ENCODE results near the gene C3orf70. TPM values are rescaled to one million over a fixed set of nuclear protein-coding genes. Genes with fewer than 3 reads are reported as not detected.
"Not testable (repeated sequence)": the region's sequence is repeated elsewhere in the genome, so short reads cannot be mapped to it uniquely, and the experiment has no call there.

The C3orf70 gene
- total RNA-seq, 5 donors from 2014 or later (not counting 1 experiment from before 2014, with no cell fraction given) = not detected

DNA sequence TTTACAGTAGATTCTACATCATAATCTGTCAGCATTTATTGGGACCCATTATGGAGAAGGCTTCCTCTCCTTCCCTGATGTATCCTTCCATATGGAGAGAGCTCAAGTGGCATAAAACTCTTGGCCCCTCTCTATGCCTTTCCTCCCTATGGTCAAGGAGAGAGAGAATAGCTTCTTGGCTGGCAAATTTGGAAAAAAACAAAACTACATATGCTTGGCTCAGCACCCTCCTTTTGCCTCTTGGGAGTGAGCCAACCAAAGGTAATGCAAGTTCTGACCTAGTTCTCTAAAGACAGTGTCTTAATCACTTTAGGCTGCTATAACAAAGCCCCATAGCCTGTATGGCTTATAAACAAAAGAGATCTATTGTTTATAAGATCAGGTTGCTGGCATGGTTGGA is 37.5 kb downstream of the C3orf70 start:
- Mint-ChIP-seq H3K9me3 (peaks cover 0 to 3% (median 0%) of the 10 kb centered on the region in 3 donors), H3K4me1 (no peaks in the 10 kb centered on the region), H3K27ac (no peak overlapping the region), H3K4me3 (no peak overlapping the region), H3K36me3 (no peaks in the 10 kb centered on the region), H3K27me3 (peaks cover 26 to 30% of the 10 kb centered on the region in 2 donors)
- ATAC-seq (replicated peaks in 1 of 4) (no peak), DNase-seq (no peak)
- Histone ChIP-seq H3K27me3 (replicated peaks in 1 of 2; ENCODE audit: control insufficient read depth in 2 of 2, extremely low read depth in 1 of 2, insufficient read depth in 2 of 2, low read length in 1 of 2) (peaks cover 0 to 12% of the 10 kb centered on the region in 2 experiments), H3K4me1 (ENCODE audit: control insufficient read depth in 1 of 2, extremely low read depth in 1 of 2, insufficient read depth in 2 of 2, low read length in 2 of 2) (no peaks in the 10 kb centered on the region), H3K27ac (ENCODE audit: low read length) (no peak overlapping the region), H3K9me3 (no peaks in the 10 kb centered on the region), H3K4me3 (ENCODE audit: control insufficient read depth in 1 of 2, extremely low read depth in 1 of 2, low read length in 1 of 2) (no peak overlapping the region), H3K36me3 (ENCODE audit: control insufficient read depth in 2 of 2, extremely low read depth in 1 of 2, insufficient read depth in 1 of 2, low read length in 1 of 2) (no peaks in the 10 kb centered on the region)
- CTCF ChIA-PET = no interaction called here
- POLR2A ChIA-PET = no interaction called here

- Histone ChIP-seq H3K27ac (ENCODE audit: low read length) (no peak overlapping the region), H3K27me3 (replicated peaks in 1 of 2; ENCODE audit: control insufficient read depth in 2 of 2, extremely low read depth in 1 of 2, insufficient read depth in 2 of 2, low read length in 1 of 2) (peaks cover 0 to 12% of the 10 kb centered on the region in 2 experiments), H3K4me1 (ENCODE audit: control insufficient read depth in 1 of 2, extremely low read depth in 1 of 2, insufficient read depth in 2 of 2, low read length in 2 of 2) (no peaks in the 10 kb centered on the region), H3K4me3 (ENCODE audit: control insufficient read depth in 1 of 2, extremely low read depth in 1 of 2, low read length in 1 of 2) (no peak overlapping the region), H3K36me3 (ENCODE audit: control insufficient read depth in 2 of 2, extremely low read depth in 1 of 2, insufficient read depth in 1 of 2, low read length in 1 of 2) (no peaks in the 10 kb centered on the region), H3K9me3 (no peaks in the 10 kb centered on the region)
- ATAC-seq (replicated peaks in 1 of 4) = no peak
- Mint-ChIP-seq H3K4me1 (no peaks in the 10 kb centered on the region), H3K4me3 (no peak overlapping the region), H3K27me3 (peaks cover 24 to 30% of the 10 kb centered on the region in 2 donors), H3K27ac (no peak overlapping the region), H3K36me3 (no peaks in the 10 kb centered on the region), H3K9me3 (no peaks in the 10 kb centered on the region)
- ChIA-PET POLR2A (no interaction called here), CTCF (no interaction called here)
- no peak for DNase-seq
- WGBS (ENCODE audit: insufficient coverage) = no CpG with 5 or more reads among the region's 4 CpGs
These were observed 38.1 kb downstream of the C3orf70 start for GRCh38 chr3:185114756-185115155.

DNA sequence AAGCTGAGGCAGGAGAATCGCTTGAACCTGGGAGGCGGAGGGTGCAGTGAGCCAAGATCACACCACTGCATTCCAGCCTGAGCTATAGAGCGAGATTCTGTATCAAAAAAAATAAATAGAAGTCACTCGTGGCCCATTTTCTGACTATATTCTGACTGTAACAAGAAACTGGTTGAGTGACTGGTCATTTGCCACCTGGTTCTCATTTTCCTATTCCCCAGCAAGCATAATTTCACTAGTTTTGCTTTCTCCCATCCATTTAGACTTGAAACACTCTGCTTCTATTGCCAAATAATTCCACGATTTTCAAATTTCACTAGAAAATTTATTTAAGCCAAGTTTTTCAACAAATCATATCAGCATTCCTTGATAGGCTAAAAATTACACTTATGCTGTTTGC is 40.7 kb downstream of the C3orf70 start:
- no peaks in the 10 kb centered on the region for H3K36me3 Mint-ChIP-seq
- peaks cover 0 to 10% of the 10 kb centered on the region in 2 experiments for H3K27me3 ChIP-seq (replicated peaks in 1 of 2; ENCODE audit: control insufficient read depth in 2 of 2, extremely low read depth in 1 of 2, insufficient read depth in 2 of 2, low read length in 1 of 2)
- no peaks in the 10 kb centered on the region for H3K4me1 ChIP-seq (ENCODE audit: control insufficient read depth in 1 of 2, extremely low read depth in 1 of 2, insufficient read depth in 2 of 2, low read length in 2 of 2)
- no peak overlapping the region for H3K4me3 ChIP-seq (ENCODE audit: control insufficient read depth in 1 of 2, extremely low read depth in 1 of 2, low read length in 1 of 2)
- WGBS (ENCODE audit: insufficient coverage) = 86% methylated on average over 3 of the region's 5 CpGs
- H3K27me3 Mint-ChIP-seq = peaks cover 21 to 23% of the 10 kb centered on the region in 2 donors
- H3K27ac Mint-ChIP-seq = no peak overlapping the region
- no peak for DNase-seq
- CTCF ChIA-PET = no interaction called here
- no peaks in the 10 kb centered on the region for H3K9me3 Mint-ChIP-seq
- H3K27ac ChIP-seq (ENCODE audit: low read length) = no peak overlapping the region
- POLR2A ChIA-PET = no interaction called here
- H3K9me3 ChIP-seq = no peaks in the 10 kb centered on the region
- no peaks in the 10 kb centered on the region for H3K36me3 ChIP-seq (ENCODE audit: control insufficient read depth in 2 of 2, extremely low read depth in 1 of 2, insufficient read depth in 1 of 2, low read length in 1 of 2)
- H3K4me1 Mint-ChIP-seq = no peaks in the 10 kb centered on the region
- H3K4me3 Mint-ChIP-seq = no peak overlapping the region
- ATAC-seq (replicated peaks in 1 of 4) = no peak

DNA sequence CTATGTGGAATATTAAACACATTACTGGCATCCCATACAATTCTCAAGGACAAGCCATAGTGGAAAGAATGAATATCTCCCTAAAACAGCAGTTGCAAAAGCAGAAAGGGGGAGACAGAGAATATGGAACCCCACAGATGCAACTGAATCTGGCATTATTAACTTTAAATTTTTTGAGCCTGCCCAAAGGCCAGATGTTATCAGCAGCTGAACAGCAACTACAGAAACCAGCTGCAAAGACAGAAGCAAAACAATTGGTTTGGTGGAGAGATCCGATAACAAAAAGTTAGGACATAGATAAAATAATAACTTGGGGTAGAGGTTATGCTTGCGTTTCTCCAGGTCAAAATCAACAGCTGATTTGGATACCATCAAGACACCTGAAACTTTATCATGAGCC is 43.8 kb downstream of the C3orf70 start:
- ATAC-seq (replicated peaks in 1 of 4); H3K9me3 ChIP-seq; H3K36me3 Mint-ChIP-seq; H3K4me1 ChIP-seq (ENCODE audit: control insufficient read depth in 1 of 2, extremely low read depth in 1 of 2, insufficient read depth in 2 of 2, low read length in 2 of 2); CTCF ChIA-PET; H3K27me3 ChIP-seq (replicated peaks in 1 of 2; ENCODE audit: control insufficient read depth in 2 of 2, extremely low read depth in 1 of 2, insufficient read depth in 2 of 2, low read length in 1 of 2); H3K27ac Mint-ChIP-seq; H3K27ac ChIP-seq (ENCODE audit: low read length); POLR2A ChIA-PET; H3K4me3 ChIP-seq (ENCODE audit: control insufficient read depth in 1 of 2, extremely low read depth in 1 of 2, low read length in 1 of 2); H3K4me1 Mint-ChIP-seq; DNase-seq; H3K36me3 ChIP-seq (ENCODE audit: control insufficient read depth in 2 of 2, extremely low read depth in 1 of 2, insufficient read depth in 1 of 2, low read length in 1 of 2); H3K4me3 Mint-ChIP-seq: not testable (repeated sequence)
- WGBS (ENCODE audit: insufficient coverage) = no CpG with 5 or more reads among the region's 2 CpGs
- peaks cover 3 to 16% (median 4%) of the 10 kb centered on the region in 3 donors for H3K9me3 Mint-ChIP-seq
- H3K27me3 Mint-ChIP-seq = peaks cover 16 to 20% of the 10 kb centered on the region in 2 donors

DNA sequence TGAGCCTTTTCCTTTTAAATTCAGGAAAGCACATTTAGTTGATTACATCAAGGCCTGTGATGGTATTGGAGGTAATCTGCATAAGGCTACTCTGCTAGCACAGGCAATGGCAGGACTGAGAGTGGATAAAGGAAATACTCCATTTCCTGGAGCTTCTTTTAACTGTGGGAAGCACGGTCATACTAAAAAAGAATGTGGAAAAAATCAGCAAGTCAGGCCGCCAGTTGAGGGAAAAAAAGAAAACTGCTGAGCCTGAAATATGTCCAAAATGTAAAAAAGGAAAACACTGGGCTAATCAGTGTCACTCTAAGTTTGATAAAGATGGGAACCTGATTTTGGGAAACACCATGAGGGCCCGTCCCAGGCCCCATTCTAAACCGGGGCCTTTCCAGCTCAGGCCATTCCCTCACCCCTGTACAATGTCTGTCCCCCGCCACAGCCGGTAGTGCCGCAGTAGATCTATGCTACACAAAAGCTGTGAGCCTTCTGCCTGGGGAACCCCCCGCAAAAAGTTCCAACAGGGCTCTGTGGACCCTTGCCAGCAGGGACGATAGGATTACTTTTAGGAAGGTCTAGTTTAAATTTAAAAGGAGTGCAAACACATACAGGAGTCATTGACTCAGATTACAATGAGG is 46.5 kb downstream of the C3orf70 start:
- H3K27me3 Mint-ChIP-seq = peaks cover 12 to 16% of the 10 kb centered on the region in 2 donors
- H3K27ac Mint-ChIP-seq; H3K9me3 ChIP-seq; H3K4me3 ChIP-seq (ENCODE audit: control insufficient read depth in 1 of 2, extremely low read depth in 1 of 2, low read length in 1 of 2); ATAC-seq (replicated peaks in 1 of 4); CTCF ChIA-PET; H3K4me1 ChIP-seq (ENCODE audit: control insufficient read depth in 1 of 2, extremely low read depth in 1 of 2, insufficient read depth in 2 of 2, low read length in 2 of 2); H3K27ac ChIP-seq (ENCODE audit: low read length); DNase-seq; H3K36me3 ChIP-seq (ENCODE audit: control insufficient read depth in 2 of 2, extremely low read depth in 1 of 2, insufficient read depth in 1 of 2, low read length in 1 of 2); H3K4me1 Mint-ChIP-seq; POLR2A ChIA-PET; H3K27me3 ChIP-seq (replicated peaks in 1 of 2; ENCODE audit: control insufficient read depth in 2 of 2, extremely low read depth in 1 of 2, insufficient read depth in 2 of 2, low read length in 1 of 2); H3K4me3 Mint-ChIP-seq; H3K36me3 Mint-ChIP-seq: not testable (repeated sequence)
- H3K9me3 Mint-ChIP-seq = peaks cover 9 to 31% (median 19%) of the 10 kb centered on the region in 3 donors
- 98% methylated on average over 6 of the region's 9 CpGs for WGBS (ENCODE audit: insufficient coverage)

DNA sequence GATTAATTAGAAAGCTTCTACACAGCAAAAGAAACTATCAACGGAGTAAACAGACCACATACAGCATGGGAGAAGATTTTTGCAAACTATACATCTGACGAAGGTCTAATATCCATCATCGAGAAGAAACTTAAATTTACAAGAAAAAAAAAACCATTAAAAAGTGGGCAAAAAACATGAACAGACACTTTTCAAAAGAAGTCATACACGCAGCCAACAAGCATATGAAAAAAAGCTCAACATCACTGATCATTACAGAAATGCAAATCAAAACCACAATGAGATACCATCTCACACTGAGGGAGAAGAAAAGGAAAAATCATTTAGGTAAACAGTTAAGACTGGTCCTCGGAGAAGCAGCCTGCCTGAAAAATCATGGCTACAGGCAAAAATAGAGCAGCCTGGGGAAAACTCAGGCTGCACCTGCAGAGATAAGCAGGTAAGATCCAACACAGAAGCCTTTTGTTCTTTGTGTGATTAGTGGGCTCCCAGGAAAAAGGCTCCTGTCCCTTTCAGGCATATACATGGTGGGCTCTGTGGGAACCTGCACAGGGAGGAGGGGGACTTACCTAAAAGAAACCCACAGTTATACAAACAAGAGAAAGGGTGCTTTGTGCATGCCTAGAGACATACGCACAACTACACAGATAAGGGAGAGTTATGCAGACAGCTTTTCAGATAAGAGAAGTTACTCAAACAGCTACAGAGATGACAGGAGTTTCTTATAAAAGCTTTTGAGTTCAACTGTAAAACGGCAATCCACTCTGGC is 49.3 kb downstream of the C3orf70 start:
- peaks cover 9 to 39% (median 19%) of the 10 kb centered on the region in 3 donors for H3K9me3 Mint-ChIP-seq

More for the DNA sequence above, 49.3 kb downstream of the C3orf70 start:
- no peaks in the 10 kb centered on the region for H3K4me1 ChIP-seq (ENCODE audit: control insufficient read depth in 1 of 2, extremely low read depth in 1 of 2, insufficient read depth in 2 of 2, low read length in 2 of 2)
- no peaks in the 10 kb centered on the region for H3K9me3 ChIP-seq
- Mint-ChIP-seq H3K27ac (no peak overlapping the region), H3K27me3 (peaks cover 25 to 27% of the 10 kb centered on the region in 2 donors), H3K4me3 (no peak overlapping the region), H3K4me1 (no peaks in the 10 kb centered on the region), H3K36me3 (no peaks in the 10 kb centered on the region)
- H3K27ac ChIP-seq (ENCODE audit: low read length) = no peak overlapping the region
- H3K36me3 ChIP-seq (ENCODE audit: control insufficient read depth in 2 of 2, extremely low read depth in 1 of 2, insufficient read depth in 1 of 2, low read length in 1 of 2) = no peaks in the 10 kb centered on the region
- CTCF ChIA-PET = no interaction called here
- no peak overlapping the region for H3K4me3 ChIP-seq (ENCODE audit: control insufficient read depth in 1 of 2, extremely low read depth in 1 of 2, low read length in 1 of 2)
- WGBS (ENCODE audit: insufficient coverage) = 77% methylated on average over 2 of the region's 7 CpGs
- ATAC-seq (replicated peaks in 1 of 4) (no peak), DNase-seq (no peak)
- POLR2A ChIA-PET = no interaction called here
- peaks cover 0 to 2% of the 10 kb centered on the region in 2 experiments for H3K27me3 ChIP-seq (replicated peaks in 1 of 2; ENCODE audit: control insufficient read depth in 2 of 2, extremely low read depth in 1 of 2, insufficient read depth in 2 of 2, low read length in 1 of 2)
